Measurements from ENCODE around the gene PYROXD2.

- TF ChIP-seq ZNF703 (CRISPR knock-in tag; IDR thresholded peaks at IDR 0.05; ENCODE audit: borderline replicate concordance) (no peak), POLR2AphosphoS5 (IDR thresholded peaks at IDR 0.05; ENCODE audit: low read depth, low read length) (no peak), CTCF (CRISPR knock-in tag; IDR thresholded peaks at IDR 0.05) (no peak), ZNF12 (CRISPR knock-in tag; IDR thresholded peaks at IDR 0.05) (no peak), POLR2A (IDR thresholded peaks at IDR 0.05; ENCODE audit: insufficient read depth in 1 of 2, low read depth in 2 of 2, low read length in 2 of 2) (no peak), EZH2 (conservative IDR thresholded peaks at IDR 0.05; ENCODE audit: low read depth, low read length) (no peak), ZNF318 (CRISPR knock-in tag; IDR thresholded peaks at IDR 0.05) (no peak), NCOA1 (CRISPR knock-in tag; IDR thresholded peaks at IDR 0.05) (no peak), ZBTB44 (CRISPR knock-in tag; IDR thresholded peaks at IDR 0.05) (no peak), ZGPAT (CRISPR knock-in tag; IDR thresholded peaks at IDR 0.05) (no peak), CENPT (CRISPR knock-in tag; IDR thresholded peaks at IDR 0.05; ENCODE audit: low read depth) (no peak), HMGA1 (CRISPR knock-in tag; conservative IDR thresholded peaks at IDR 0.05) (no peak), MAFK (conservative IDR thresholded peaks at IDR 0.05 in 1 of 2, IDR thresholded peaks at IDR 0.05 in 1 of 2; ENCODE audit: low read length in 2 of 2) (no peak)
These were observed 32.3 kb downstream of the PYROXD2 start for GRCh38 chr10:98382691-98383101.
